GM18873 (cell line): ENCODE results near the gene CDO1.

Experiments used
- ATAC-seq: cut with Tn5 transposase; IDR thresholded peaks from one replicate; pipeline ENCODE4 v1.9.1; 2021; ENCODE audit warnings: mild to moderate bottlenecking, moderate library complexity, moderate number of reproducible peaks; ENCODE audit not compliant: unreplicated experiment, low FRiP score

Gene CDO1

GRCh38 chr5:115816226-115817081 is at the start of gene CDO1:
CDO1 (minus strand) TSS chr5:115816659; CDS start chr5:115816397, 262 bp downstream.
- no peak for ATAC-seq

GRCh38 chr5:115859378-115859777 is 42.9 kb upstream of the CDO1 start:
- ATAC-seq = no peak

DNA sequence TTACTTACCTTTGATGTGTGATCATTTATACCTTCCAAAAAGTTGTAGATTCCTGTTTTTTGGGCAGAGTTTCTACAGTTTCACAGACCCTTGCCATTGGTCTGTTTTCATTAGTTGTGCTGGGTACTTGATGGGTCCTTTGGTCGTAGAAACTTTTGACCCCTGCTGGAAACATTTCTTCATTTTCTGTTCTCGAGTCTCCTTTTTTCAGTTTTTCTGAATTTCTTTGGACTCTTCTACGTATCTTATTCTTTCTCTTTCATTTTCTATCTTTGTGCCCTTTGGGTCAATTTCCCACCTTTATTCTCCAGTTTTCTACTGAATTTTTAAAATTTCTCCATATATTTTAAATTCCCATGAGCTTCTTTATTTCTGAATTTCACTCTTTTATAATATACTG is 41.9 kb upstream of the CDO1 start:
- no peak for ATAC-seq

- no peak for ATAC-seq
These were observed 41.3 kb upstream of the CDO1 start for GRCh38 chr5:115857626-115858349.

- ATAC-seq = no peak
These were observed 40.6 kb upstream of the CDO1 start for GRCh38 chr5:115857057-115857479.

DNA sequence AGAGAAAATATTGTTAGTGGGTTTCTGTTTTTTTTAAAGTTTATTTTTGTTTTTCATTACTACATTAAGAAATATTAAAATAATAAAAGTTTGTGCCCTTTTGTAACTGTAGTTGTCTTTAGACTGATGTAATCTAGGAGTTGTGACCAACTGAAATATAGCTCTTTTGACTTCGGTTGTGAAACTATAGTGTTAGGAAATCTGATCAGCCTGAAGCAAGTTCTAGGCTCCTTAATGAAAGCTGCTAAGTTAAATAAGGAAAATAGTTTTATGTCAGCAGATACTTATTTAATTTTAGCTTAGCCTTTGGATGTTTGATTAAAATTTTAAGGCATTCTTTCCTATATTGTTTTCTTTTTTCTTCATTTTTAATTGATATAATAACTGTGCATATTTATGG is 39.5 kb upstream of the CDO1 start:
- ATAC-seq = no peak

DNA sequence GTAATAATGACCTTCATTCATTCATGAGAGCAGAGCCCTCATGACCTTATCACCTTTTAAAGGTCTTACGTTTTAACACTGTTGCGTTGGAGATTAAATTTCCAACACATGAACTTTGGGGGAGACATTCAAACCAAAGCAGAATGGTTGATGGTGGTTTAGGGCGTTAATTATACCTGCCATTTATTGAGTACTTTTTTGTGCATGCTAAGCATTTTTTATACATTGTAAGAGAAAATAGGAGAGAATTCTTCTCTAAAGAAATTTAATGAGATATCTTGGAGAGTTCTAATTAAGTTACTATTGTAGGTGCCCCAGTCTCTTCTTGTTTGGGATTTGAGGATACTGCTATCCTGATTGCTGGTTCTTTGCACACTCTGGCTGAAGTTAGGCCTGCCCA is 37.7 kb upstream of the CDO1 start:
- no peak for ATAC-seq

GRCh38 chr5:115850744-115851416 is 34.4 kb upstream of the CDO1 start:
- no peak for ATAC-seq

- ATAC-seq = no peak
These were observed 32.9 kb upstream of the CDO1 start for GRCh38 chr5:115849258-115849798.

- ATAC-seq = no peak
These were observed 30.8 kb upstream of the CDO1 start for GRCh38 chr5:115847290-115847689.

GRCh38 chr5:115844321-115844817 is 27.9 kb upstream of the CDO1 start:
- no peak for ATAC-seq

DNA sequence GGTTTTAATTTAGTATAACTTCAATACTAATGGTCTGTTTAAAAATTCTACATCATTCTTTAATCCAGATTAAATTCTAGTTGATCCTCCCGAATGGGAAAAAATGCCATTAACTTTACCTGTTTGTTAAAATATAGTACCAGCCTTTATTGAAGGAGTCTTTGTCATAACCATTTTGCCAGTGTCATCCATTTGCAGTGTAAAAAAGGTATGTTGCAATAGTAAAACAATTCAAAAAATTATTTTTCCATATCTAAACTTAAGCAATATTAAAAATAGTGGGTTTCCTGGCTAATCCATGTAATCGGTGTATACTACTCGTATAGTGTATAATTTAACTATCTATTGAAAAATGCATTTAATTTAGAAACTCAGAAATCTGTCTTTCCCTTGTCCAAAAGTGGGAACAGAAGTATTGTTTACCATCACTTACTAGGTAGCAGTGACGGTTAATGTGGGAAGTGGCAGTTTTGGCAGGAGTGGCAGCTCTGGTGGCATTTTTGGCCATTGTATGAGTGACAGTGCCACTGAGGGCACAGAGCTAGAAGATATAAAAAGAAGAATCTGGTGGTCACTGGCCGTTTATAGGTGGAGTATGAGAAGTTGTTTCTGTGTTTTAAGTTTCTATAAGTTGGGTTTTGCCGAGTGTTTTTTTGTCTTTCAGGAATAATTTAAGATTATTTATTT is 27.1 kb upstream of the CDO1 start:
- no peak for ATAC-seq

- no peak for ATAC-seq
These were observed 26.5 kb upstream of the CDO1 start for GRCh38 chr5:115842952-115843351.

- ATAC-seq = peak; percentile 25
These were observed 25.9 kb upstream of the CDO1 start for GRCh38 chr5:115842089-115842935.

- peak; percentile 78 for ATAC-seq
These were observed 25.1 kb upstream of the CDO1 start, which contains the start of the genes AP3S1 and ATG12 for GRCh38 chr5:115841382-115842088. AP3S1 (plus strand) TSS chr5:115841935; CDS start chr5:115842038, 103 bp downstream. ATG12 (minus strand) TSS chr5:115841565; CDS start chr5:115841552, 13 bp downstream.

GRCh38 chr5:115840873-115841272 is 24.4 kb upstream of the CDO1 start:
- no peak for ATAC-seq

DNA sequence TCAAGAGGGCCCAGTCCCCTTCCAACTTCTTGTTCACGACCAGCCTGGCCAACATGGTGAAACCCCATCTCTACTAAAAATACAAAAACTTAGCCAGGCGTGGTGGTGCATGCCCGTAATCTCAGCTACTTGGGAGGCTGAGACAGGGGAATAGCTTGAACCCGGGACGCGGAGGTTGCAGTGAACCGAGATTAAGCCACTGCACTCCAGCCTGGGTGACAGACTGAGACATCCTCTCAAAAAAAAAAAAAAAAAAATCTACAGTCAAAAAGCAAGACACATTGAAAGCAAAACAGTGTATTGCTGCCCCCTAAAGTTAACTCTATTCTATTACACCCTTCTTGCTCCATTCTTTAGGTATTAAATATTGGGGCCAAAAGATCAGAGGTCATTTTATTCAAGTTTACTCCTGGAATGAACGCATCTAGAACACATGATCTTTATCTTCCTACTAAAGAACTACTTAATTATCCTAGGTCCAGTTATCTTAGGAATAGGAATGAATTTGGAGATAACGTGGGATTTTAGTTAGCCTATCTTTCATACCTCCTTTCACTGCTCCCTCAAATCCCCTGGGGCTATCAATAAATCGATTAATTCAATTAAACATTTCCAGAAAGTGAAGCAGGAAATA is 22.5 kb upstream of the CDO1 start:
- peak; percentile 31 for ATAC-seq

GRCh38 chr5:115835481-115835880 is 19.0 kb upstream of the CDO1 start:
- no peak for ATAC-seq
